K562 (cell line): ENCODE measurements around the gene MLLT3. TPM values are rescaled to one million over a fixed set of nuclear protein-coding genes. Genes with fewer than 3 reads are reported as not detected.

Experiments
- ATAC-seq: fragments of 200-7000 bp; cut with Tn5 transposase; 3 replicates; pipeline ENCODE4 v1.9.1; 2020; ENCODE audit warnings: moderate library complexity
- BruUV-seq: library from RNA; stranded (reverse); fragments of 400-500 nt; replicated peaks from 2 replicates; lab custom pipeline; 2021; lab: Mats Ljungman, UMichigan
- CTCF ChIA-PET: fragments of 300-600 bp; formaldehyde crosslinking; extraction: SDS; loops from one replicate; lab custom pipeline; 2021; ENCODE audit warnings: low intra/inter-chr PET ratio; lab: Yijun Ruan, JAX
- POLR2A ChIA-PET: fragments of 300-600, 350-650 bp; sonication (Branson Sonifier 250); formaldehyde crosslinking; extraction: SDS; loops from one replicate; lab custom pipeline; 2021; ENCODE audit warnings: antibody characterized with exemption, inconsistent platforms; lab: Yijun Ruan, JAX
- DNase-seq, 4 experiments: peaks; one replicate each; pipeline versions ENCODE4 v3.0.0 to v3.0.0-alpha.2; 2011 to 2018; ENCODE audit warnings: low spot score in 3 of 4, mixed read lengths in 3 of 4; ENCODE audit errors: extremely low read depth in 1 of 4
- FAIRE-seq: peaks from 2 replicates; lab custom pipeline; 2011; peaks lifted over from hg19 to GRCh38; lab: Jason Lieb, UNC
- H2AFZ ChIP-seq: 2 replicates; pipeline ENCODE4 v1.6.0; 2011; ENCODE audit warnings: low read depth, low read length, control low read depth, inconsistent platforms
- H3K27ac ChIP-seq: fragments of 200-600 bp; 3 replicates; pipeline ENCODE4 v1.8.0; 2011; ENCODE audit warnings: low read depth, mild to moderate bottlenecking, control low read depth, inconsistent platforms, low read length, moderate library complexity, mixed read lengths; ENCODE audit errors: extremely low read depth
- H3K27me3 ChIP-seq, 2 experiments: fragments of 300-600 bp in 1 of 2; 2 replicates in 1 of 2; 3 replicates in 1 of 2; pipeline versions ENCODE4 v1.6.0 to v1.8.0; 2011; ENCODE audit warnings: inconsistent platforms in 2 of 2, low read length in 2 of 2, mild to moderate bottlenecking in 1 of 2, mixed read lengths in 1 of 2, moderate library complexity in 1 of 2; ENCODE audit not compliant: control insufficient read depth in 2 of 2, insufficient read depth in 2 of 2
- H3K36me3 ChIP-seq: fragments of 300-600 bp; 3 replicates; pipeline ENCODE4 v1.8.0; 2011; ENCODE audit warnings: mild to moderate bottlenecking, low read length, inconsistent platforms; ENCODE audit not compliant: control insufficient read depth, insufficient read depth
- H3K4me1 ChIP-seq, 2 experiments: fragments of 200-600 bp in 1 of 2; replicated peaks in 1 of 2; 2 replicates in 1 of 2; 3 replicates in 1 of 2; pipeline versions ENCODE4 v1.5.1 to v1.8.0; 2011; ENCODE audit warnings: inconsistent platforms in 2 of 2, low read length in 2 of 2, mild to moderate bottlenecking in 1 of 2, mixed read lengths in 1 of 2, moderate library complexity in 1 of 2; ENCODE audit not compliant: control insufficient read depth in 2 of 2, insufficient read depth in 2 of 2
- H3K4me2 ChIP-seq: 2 replicates; pipeline ENCODE4 v1.6.1; 2011; ENCODE audit warnings: low read length, control low read depth, inconsistent platforms, mixed read lengths; ENCODE audit not compliant: insufficient read depth
- H3K4me3 ChIP-seq: fragments of 200-600 bp; sonication (generic), shearing (Covaris generic); 2 replicates; pipeline ENCODE4 v1.5.1; 2016; ENCODE audit warnings: control low read depth, inconsistent platforms
- H3K79me2 ChIP-seq: fragments of 200-600 bp; 3 replicates; pipeline ENCODE4 v1.8.0; 2011; ENCODE audit warnings: low read length, inconsistent platforms; ENCODE audit not compliant: control insufficient read depth, insufficient read depth
- H3K9ac ChIP-seq, 2 experiments: 2 replicates each; pipeline versions ENCODE4 v1.6.0 to v1.6.1; 2011; ENCODE audit warnings: low read depth in 2 of 2, low read length in 2 of 2, control low read depth in 1 of 2, inconsistent platforms in 1 of 2, mild to moderate bottlenecking in 1 of 2, mixed read lengths in 1 of 2; ENCODE audit not compliant: insufficient read depth in 1 of 2
- H3K9me1 ChIP-seq: one replicate; pipeline ENCODE4 v1.6.0; 2011; ENCODE audit warnings: inconsistent platforms, mild to moderate bottlenecking, low read length, moderate library complexity; ENCODE audit not compliant: control insufficient read depth, insufficient read depth
- H3K9me3 ChIP-seq: replicated peaks from 2 replicates; pipeline ENCODE4 v1.5.1; 2011; ENCODE audit warnings: low read depth, low read length, inconsistent platforms; ENCODE audit not compliant: control insufficient read depth, insufficient read depth
- H4K20me1 ChIP-seq: replicated peaks from 2 replicates; pipeline ENCODE4 v1.6.1; 2011; ENCODE audit warnings: low read length, inconsistent platforms, mixed read lengths; ENCODE audit not compliant: control insufficient read depth, insufficient read depth
- ADNP ChIP-seq: fragments of 200-800 bp; sonication (Bioruptor generic); IDR thresholded peaks from 2 replicates; pipeline ENCODE4 v1.6.1; 2016; ENCODE audit warnings: missing genetic modification characterization, missing compliant biosample characterization
- BMI1 ChIP-seq: fragments of 150-350 bp; IDR thresholded peaks from 2 replicates; pipeline ENCODE4 v1.6.1; 2014; ENCODE audit warnings: low read length
- EGR1 ChIP-seq: fragments of 450-650 bp; conservative IDR thresholded peaks from 2 replicates; pipeline ENCODE4 v1.6.1; 2017; ENCODE audit warnings: mild to moderate bottlenecking
- ESRRA ChIP-seq: fragments of 450-650 bp; IDR thresholded peaks from 2 replicates; pipeline ENCODE4 v1.6.1; 2014; ENCODE audit warnings: low read depth, mild to moderate bottlenecking, moderate library complexity, borderline replicate concordance
- ETS2 ChIP-seq: IDR thresholded peaks from 2 replicates; pipeline ENCODE4 v1.6.1; 2016; ENCODE audit warnings: borderline replicate concordance, missing genetic modification characterization, mild to moderate bottlenecking, moderate library complexity, missing compliant biosample characterization; ENCODE audit not compliant: poor library complexity, severe bottlenecking
- NFIC ChIP-seq: fragments of 450-650 bp; IDR thresholded peaks from 2 replicates; pipeline ENCODE4 v1.6.1; 2017; ENCODE audit warnings: mild to moderate bottlenecking, inconsistent platforms
- SMARCC2 ChIP-seq: fragments of 450-650 bp; IDR thresholded peaks from 2 replicates; pipeline ENCODE4 v1.6.1; 2017; ENCODE audit warnings: antibody characterized with exemption, moderate library complexity, mild to moderate bottlenecking, low read depth
- ZKSCAN8 ChIP-seq: fragments of 200-800 bp; sonication (Bioruptor generic); IDR thresholded peaks from 2 replicates; pipeline ENCODE4 v1.6.1; 2016; ENCODE audit warnings: missing genetic modification characterization, missing compliant biosample characterization
- ZNF780A ChIP-seq: fragments of 250-450 bp; sonication (Bioruptor Pico); IDR thresholded peaks from 2 replicates; pipeline ENCODE4 v1.5.0; 2021; ENCODE audit warnings: mild to moderate bottlenecking
- WGBS: fragments of 100-300 bp; shearing (Covaris generic); methylation state at CpG from one replicate; pipeline ENCODE4 v1.1.6; 2016; ENCODE audit warnings: low coverage, mixed read lengths; ENCODE audit not compliant: insufficient coverage; ENCODE audit errors: missing lambda C conversion rate; 5-methylcytosine and 5-hydroxymethylcytosine counted together
- in situ Hi-C: fragments of 300-500 bp; cut with MboI; formaldehyde crosslinking; loops from 4 replicates; pipeline ENCODE4 v1.15.0; 2018; ENCODE audit warnings: inconsistent platforms, mixed read lengths
- intact Hi-C: fragments of 100-400 bp; cut with micrococcal nuclease; formaldehyde crosslinking; loops from 2 replicates; pipeline ENCODE4 v1.14.2; 2022
- polyA plus RNA-seq, 8 experiments: library from polyadenylated mRNA; depleted of rRNA in 4 of 8; stranded (reverse) in 5 of 8; unstranded in 3 of 8; fragments of >200 nt; fragmentation: Nextera tagmentation in 2 of 8; fragmentation: Illumina TruSeq in 1 of 8; extraction: Ambion mirVana in 2 of 8; extraction: Trizol in 1 of 8; gene quantifications; 2 replicates each; pipeline versions ENCODE4 v1.2.1 to v1.2.3, GENCODE V29; 2011 to 2014; ENCODE audit warnings: inconsistent platforms in 1 of 8, missing spikeins in 1 of 8
- total RNA-seq, 7 experiments: library from RNA; depleted of rRNA in 6 of 7; stranded (reverse); fragments of >200 nt in 6 of 7; fragmentation: Illumina TruSeq in 2 of 7; extraction: Trizol in 2 of 7; gene quantifications; 2 replicates each; pipeline versions ENCODE4 v1.2.1 to v1.2.3, GENCODE V29; 2011 to 2021; ENCODE audit warnings: low replicate concordance in 1 of 7
- TF ChIP-seq, protein P1 (sequence below): fragments of 450-650 bp; IDR thresholded peaks from 2 replicates; pipeline ENCODE4 v1.6.1; 2017; ENCODE audit warnings: antibody characterized with exemption
- TF ChIP-seq, protein P2 (sequence below), 3 experiments: fragments of 200-800 bp in 1 of 3; fragments of 250-450 bp in 1 of 3; fragments of 450-650 bp in 1 of 3; sonication (Bioruptor Pico) in 1 of 3; sonication (Bioruptor generic) in 1 of 3; formaldehyde crosslinking in 1 of 3; IDR thresholded peaks; 2 replicates each; pipeline versions ENCODE4 v1.6.1 to v1.8.0; 2016 to 2022; ENCODE audit warnings: mild to moderate bottlenecking in 2 of 3, missing genetic modification characterization in 2 of 3, missing compliant biosample characterization in 1 of 3, moderate library complexity in 1 of 3
- TF ChIP-seq, protein P3 (sequence below), 2 experiments: fragments of 450-650 bp; IDR thresholded peaks; 2 replicates each; pipeline ENCODE4 v1.6.1; 2016
- TF ChIP-seq, protein P4 (sequence below): fragments of 250-450 bp; sonication (Bioruptor Pico); IDR thresholded peaks from 2 replicates; pipeline ENCODE4 v1.4.0; 2020; ENCODE audit warnings: mild to moderate bottlenecking, moderate library complexity, borderline replicate concordance

The MLLT3 gene
- total and polyA plus RNA-seq, 9 of the 15 experiments (the other 6 are each of a cell fraction or from before 2014, with no cell fraction given), result 0.07 to 0.42 (median 0.22) TPM; not detected in 4

DNA sequence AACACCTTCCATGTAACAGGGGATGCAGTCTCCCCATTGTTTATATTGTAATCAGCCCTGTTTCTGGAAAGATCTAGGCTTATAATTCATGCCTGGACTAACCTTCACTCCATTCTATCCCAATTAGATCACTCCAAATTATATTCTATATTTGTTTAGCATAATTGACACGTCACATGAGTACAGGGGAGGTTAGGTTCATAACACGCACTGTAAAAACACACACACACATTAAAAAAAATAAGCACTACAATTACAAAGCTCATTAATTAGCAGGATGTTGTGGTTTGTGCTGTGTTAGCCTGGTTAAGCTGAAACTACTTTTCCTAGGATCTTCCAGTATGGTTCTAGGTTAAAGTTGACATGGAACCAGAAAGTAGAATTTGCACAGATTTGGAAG is 126.0 kb downstream of the MLLT3 start:
- Histone ChIP-seq H3K9ac (no peak overlapping the region), H3K79me2 (no peaks in the 10 kb centered on the region), H2AFZ (no peak overlapping the region), H3K27ac (no peak overlapping the region), H3K4me3 (no peak overlapping the region), H3K36me3 (no peaks in the 10 kb centered on the region), H3K9me3 (no peaks in the 10 kb centered on the region), H4K20me1 (no peaks in the 10 kb centered on the region), H3K4me2 (no peak overlapping the region), H3K27me3 (no peaks in the 10 kb centered on the region), H3K4me1 (no peaks in the 10 kb centered on the region), H3K9me1 (no peaks in the 10 kb centered on the region)
- DNase-seq (no peak), ATAC-seq (no peak), FAIRE-seq (no peak)
- intact Hi-C loops, result no loop called here
- in situ Hi-C loops, result no loop called here
- CTCF ChIA-PET, result no interaction called here
- BruUV-seq, result no TSS peak
- POLR2A ChIA-PET, result no interaction called here
- 0% methylated on average over 2 of the region's 2 CpGs for WGBS
- TF ChIP-seq, protein P1, sequence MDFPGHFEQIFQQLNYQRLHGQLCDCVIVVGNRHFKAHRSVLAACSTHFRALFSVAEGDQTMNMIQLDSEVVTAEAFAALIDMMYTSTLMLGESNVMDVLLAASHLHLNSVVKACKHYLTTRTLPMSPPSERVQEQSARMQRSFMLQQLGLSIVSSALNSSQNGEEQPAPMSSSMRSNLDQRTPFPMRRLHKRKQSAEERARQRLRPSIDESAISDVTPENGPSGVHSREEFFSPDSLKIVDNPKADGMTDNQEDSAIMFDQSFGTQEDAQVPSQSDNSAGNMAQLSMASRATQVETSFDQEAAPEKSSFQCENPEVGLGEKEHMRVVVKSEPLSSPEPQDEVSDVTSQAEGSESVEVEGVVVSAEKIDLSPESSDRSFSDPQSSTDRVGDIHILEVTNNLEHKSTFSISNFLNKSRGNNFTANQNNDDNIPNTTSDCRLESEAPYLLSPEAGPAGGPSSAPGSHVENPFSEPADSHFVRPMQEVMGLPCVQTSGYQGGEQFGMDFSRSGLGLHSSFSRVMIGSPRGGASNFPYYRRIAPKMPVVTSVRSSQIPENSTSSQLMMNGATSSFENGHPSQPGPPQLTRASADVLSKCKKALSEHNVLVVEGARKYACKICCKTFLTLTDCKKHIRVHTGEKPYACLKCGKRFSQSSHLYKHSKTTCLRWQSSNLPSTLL, result no peak
- no peak for TF ChIP-seq NFIC
- TF ChIP-seq, protein P2, sequence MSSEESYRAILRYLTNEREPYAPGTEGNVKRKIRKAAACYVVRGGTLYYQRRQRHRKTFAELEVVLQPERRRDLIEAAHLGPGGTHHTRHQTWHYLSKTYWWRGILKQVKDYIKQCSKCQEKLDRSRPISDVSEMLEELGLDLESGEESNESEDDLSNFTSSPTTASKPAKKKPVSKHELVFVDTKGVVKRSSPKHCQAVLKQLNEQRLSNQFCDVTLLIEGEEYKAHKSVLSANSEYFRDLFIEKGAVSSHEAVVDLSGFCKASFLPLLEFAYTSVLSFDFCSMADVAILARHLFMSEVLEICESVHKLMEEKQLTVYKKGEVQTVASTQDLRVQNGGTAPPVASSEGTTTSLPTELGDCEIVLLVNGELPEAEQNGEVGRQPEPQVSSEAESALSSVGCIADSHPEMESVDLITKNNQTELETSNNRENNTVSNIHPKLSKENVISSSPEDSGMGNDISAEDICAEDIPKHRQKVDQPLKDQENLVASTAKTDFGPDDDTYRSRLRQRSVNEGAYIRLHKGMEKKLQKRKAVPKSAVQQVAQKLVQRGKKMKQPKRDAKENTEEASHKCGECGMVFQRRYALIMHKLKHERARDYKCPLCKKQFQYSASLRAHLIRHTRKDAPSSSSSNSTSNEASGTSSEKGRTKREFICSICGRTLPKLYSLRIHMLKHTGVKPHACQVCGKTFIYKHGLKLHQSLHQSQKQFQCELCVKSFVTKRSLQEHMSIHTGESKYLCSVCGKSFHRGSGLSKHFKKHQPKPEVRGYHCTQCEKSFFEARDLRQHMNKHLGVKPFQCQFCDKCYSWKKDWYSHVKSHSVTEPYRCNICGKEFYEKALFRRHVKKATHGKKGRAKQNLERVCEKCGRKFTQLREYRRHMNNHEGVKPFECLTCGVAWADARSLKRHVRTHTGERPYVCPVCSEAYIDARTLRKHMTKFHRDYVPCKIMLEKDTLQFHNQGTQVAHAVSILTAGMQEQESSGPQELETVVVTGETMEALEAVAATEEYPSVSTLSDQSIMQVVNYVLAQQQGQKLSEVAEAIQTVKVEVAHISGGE (CRISPR knock-in tag; IDR thresholded peaks at IDR 0.05), result no peak
- TF ChIP-seq, protein P3, sequence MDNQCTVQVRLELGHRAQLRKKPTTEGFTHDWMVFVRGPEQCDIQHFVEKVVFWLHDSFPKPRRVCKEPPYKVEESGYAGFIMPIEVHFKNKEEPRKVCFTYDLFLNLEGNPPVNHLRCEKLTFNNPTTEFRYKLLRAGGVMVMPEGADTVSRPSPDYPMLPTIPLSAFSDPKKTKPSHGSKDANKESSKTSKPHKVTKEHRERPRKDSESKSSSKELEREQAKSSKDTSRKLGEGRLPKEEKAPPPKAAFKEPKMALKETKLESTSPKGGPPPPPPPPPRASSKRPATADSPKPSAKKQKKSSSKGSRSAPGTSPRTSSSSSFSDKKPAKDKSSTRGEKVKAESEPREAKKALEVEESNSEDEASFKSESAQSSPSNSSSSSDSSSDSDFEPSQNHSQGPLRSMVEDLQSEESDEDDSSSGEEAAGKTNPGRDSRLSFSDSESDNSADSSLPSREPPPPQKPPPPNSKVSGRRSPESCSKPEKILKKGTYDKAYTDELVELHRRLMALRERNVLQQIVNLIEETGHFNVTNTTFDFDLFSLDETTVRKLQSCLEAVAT (IDR thresholded peaks at IDR 0.05), result no peak
- no peak for TF ChIP-seq SMARCC2
- TF ChIP-seq BMI1, result no peak
- TF ChIP-seq ADNP (tag), result no peak
- no peak for TF ChIP-seq ZNF780A (CRISPR knock-in tag)
- TF ChIP-seq, protein P4, sequence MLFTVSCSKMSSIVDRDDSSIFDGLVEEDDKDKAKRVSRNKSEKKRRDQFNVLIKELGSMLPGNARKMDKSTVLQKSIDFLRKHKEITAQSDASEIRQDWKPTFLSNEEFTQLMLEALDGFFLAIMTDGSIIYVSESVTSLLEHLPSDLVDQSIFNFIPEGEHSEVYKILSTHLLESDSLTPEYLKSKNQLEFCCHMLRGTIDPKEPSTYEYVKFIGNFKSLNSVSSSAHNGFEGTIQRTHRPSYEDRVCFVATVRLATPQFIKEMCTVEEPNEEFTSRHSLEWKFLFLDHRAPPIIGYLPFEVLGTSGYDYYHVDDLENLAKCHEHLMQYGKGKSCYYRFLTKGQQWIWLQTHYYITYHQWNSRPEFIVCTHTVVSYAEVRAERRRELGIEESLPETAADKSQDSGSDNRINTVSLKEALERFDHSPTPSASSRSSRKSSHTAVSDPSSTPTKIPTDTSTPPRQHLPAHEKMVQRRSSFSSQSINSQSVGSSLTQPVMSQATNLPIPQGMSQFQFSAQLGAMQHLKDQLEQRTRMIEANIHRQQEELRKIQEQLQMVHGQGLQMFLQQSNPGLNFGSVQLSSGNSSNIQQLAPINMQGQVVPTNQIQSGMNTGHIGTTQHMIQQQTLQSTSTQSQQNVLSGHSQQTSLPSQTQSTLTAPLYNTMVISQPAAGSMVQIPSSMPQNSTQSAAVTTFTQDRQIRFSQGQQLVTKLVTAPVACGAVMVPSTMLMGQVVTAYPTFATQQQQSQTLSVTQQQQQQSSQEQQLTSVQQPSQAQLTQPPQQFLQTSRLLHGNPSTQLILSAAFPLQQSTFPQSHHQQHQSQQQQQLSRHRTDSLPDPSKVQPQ (CRISPR knock-in tag), result no peak
- no peak for TF ChIP-seq ESRRA
- TF ChIP-seq ZKSCAN8, result no peak
- no peak for TF ChIP-seq ETS2 (tag)
- no peak for TF ChIP-seq EGR1
